Breast epithelium (tissue), 4 donors: ENCODE data around the gene FBLN2. TPM values are rescaled to one million over a fixed set of nuclear protein-coding genes. Genes with fewer than 3 reads are reported as not detected.

ENCODE experiments used
- DNase-seq, 2 donors: peaks; one replicate each; pipeline ENCODE4 v3.0.0-alpha.2; 2019; ENCODE audit warnings: low spot score in 2 of 2
- H3K27ac ChIP-seq, 2 donors: fragments of 200-600 bp; sonication (generic) in 1 of 2; one replicate each; pipeline ENCODE4 v1.5.1; 2016 to 2019; ENCODE audit warnings: mild to moderate bottlenecking in 1 of 2
- H3K27me3 ChIP-seq, 2 donors: fragments of 200-600 bp; sonication (generic) in 1 of 2; one replicate each; pipeline versions ENCODE4 v1.5.1 to v1.6.0; 2017 to 2019; ENCODE audit warnings: control low read depth in 1 of 2, mild to moderate bottlenecking in 1 of 2
- H3K36me3 ChIP-seq: fragments of 200-600 bp; one replicate; pipeline ENCODE4 v1.5.1; 2019
- H3K4me1 ChIP-seq, 2 donors: fragments of 200-600 bp; sonication (generic); one replicate each; pipeline ENCODE4 v1.5.1; 2016 to 2019; ENCODE audit warnings: control low read depth in 1 of 2
- H3K4me3 ChIP-seq, 3 donors: fragments of 200-600 bp; sonication (generic); 1 replicate in 2 of 3; 2 replicates in 1 of 3; pipeline ENCODE4 v1.5.1; 2016 to 2019; ENCODE audit warnings: mild to moderate bottlenecking in 3 of 3, moderate library complexity in 2 of 3
- H3K9me3 ChIP-seq, 2 donors: fragments of 200-600 bp; sonication (generic) in 1 of 2; one replicate each; pipeline ENCODE4 v1.5.1; 2016 to 2019; ENCODE audit warnings: control low read depth in 1 of 2
- CTCF ChIP-seq, 3 donors: fragments of 450-650 bp; IDR thresholded peaks; one replicate each; pipeline ENCODE4 v1.5.1; 2016 to 2017; ENCODE audit warnings: antibody characterized with exemption in 3 of 3, mild to moderate bottlenecking in 3 of 3, moderate library complexity in 3 of 3
- POLR2A ChIP-seq: fragments of 450-650 bp; IDR thresholded peaks from one replicate; pipeline ENCODE4 v1.6.1; 2016; ENCODE audit warnings: antibody characterized with exemption, mild to moderate bottlenecking, moderate library complexity
- POLR2AphosphoS5 ChIP-seq, 3 donors: sonication (generic); formaldehyde crosslinking; IDR thresholded peaks; one replicate each; pipeline ENCODE4 v1.6.1; 2017; ENCODE audit warnings: antibody characterized with exemption in 3 of 3
- intact Hi-C: fragments of 100-400 bp; cut with DNase I; formaldehyde crosslinking; loops from one replicate; pipeline ENCODE4 v1.15.1; 2023; ENCODE audit warnings: low total_unique reads
- total RNA-seq, 3 donors: library from RNA; depleted of rRNA; stranded (reverse); fragments of >200 nt; gene quantifications; one replicate each; pipeline ENCODE4 v1.1.0, GENCODE V29; 2016

The FBLN2 gene
- total RNA-seq, 3 donors from 2014 or later: 43.5 to 663 (median 81.3) TPM

GRCh38 chr3:13608969-13609725 is 60.2 kb downstream of the FBLN2 start:
- TF ChIP-seq POLR2A: no peak
- no peak for TF ChIP-seq POLR2AphosphoS5 (IDR thresholded peaks at IDR 0.05)
- no peak for TF ChIP-seq CTCF (IDR thresholded peaks at IDR 0.05)
- no peak overlapping the region for H3K4me3 ChIP-seq
- no peak overlapping the region for H3K27ac ChIP-seq
- intact Hi-C loops: no loop called here
- no peaks in the 10 kb centered on the region for H3K9me3 ChIP-seq
- DNase-seq: no peak
- H3K4me1 ChIP-seq: no peaks in the 10 kb centered on the region
- H3K27me3 ChIP-seq: no peaks in the 10 kb centered on the region
- no peaks in the 10 kb centered on the region for H3K36me3 ChIP-seq

- intact Hi-C loops: no loop called here
- no peak overlapping the region for H3K27ac ChIP-seq
- no peaks in the 10 kb centered on the region for H3K9me3 ChIP-seq
- DNase-seq: no peak
- no peaks in the 10 kb centered on the region for H3K36me3 ChIP-seq
- TF ChIP-seq POLR2A: no peak
- H3K4me1 ChIP-seq: no peaks in the 10 kb centered on the region
- H3K27me3 ChIP-seq: no peaks in the 10 kb centered on the region
- no peak overlapping the region for H3K4me3 ChIP-seq
Observed at GRCh38 chr3:13610006-13610570, 61.2 kb downstream of the FBLN2 start.

- TF ChIP-seq POLR2A (no peak), POLR2AphosphoS5 (IDR thresholded peaks at IDR 0.05) (no peak), CTCF (IDR thresholded peaks at IDR 0.05) (no peak)
- H3K9me3 ChIP-seq: no peaks in the 10 kb centered on the region
- DNase-seq: no peak
- no peaks in the 10 kb centered on the region for H3K27me3 ChIP-seq
- H3K36me3 ChIP-seq: no peaks in the 10 kb centered on the region
- H3K4me3 ChIP-seq: no peak overlapping the region
- no peaks in the 10 kb centered on the region for H3K4me1 ChIP-seq
- no peak overlapping the region for H3K27ac ChIP-seq
- intact Hi-C loops: no loop called here
Observed at GRCh38 chr3:13611221-13611620, 62.3 kb downstream of the FBLN2 start.

GRCh38 chr3:13612829-13613228 is 63.9 kb downstream of the FBLN2 start:
- H3K4me1 ChIP-seq: no peaks in the 10 kb centered on the region
- intact Hi-C loops: no loop called here
- H3K27ac ChIP-seq: no peak overlapping the region
- DNase-seq: no peak
- no peaks in the 10 kb centered on the region for H3K9me3 ChIP-seq
- no peaks in the 10 kb centered on the region for H3K36me3 ChIP-seq
- TF ChIP-seq CTCF (IDR thresholded peaks at IDR 0.05) (no peak), POLR2AphosphoS5 (IDR thresholded peaks at IDR 0.05) (peak in 1 of 3 donors; percentile 50), POLR2A (no peak)
- no peak overlapping the region for H3K4me3 ChIP-seq
- no peaks in the 10 kb centered on the region for H3K27me3 ChIP-seq

GRCh38 chr3:13613343-13614190 is 64.6 kb downstream of the FBLN2 start:
- Histone ChIP-seq H3K27ac (no peak overlapping the region), H3K36me3 (no peaks in the 10 kb centered on the region), H3K27me3 (no peaks in the 10 kb centered on the region), H3K9me3 (no peaks in the 10 kb centered on the region), H3K4me1 (no peaks in the 10 kb centered on the region), H3K4me3 (no peak overlapping the region)
- TF ChIP-seq CTCF (IDR thresholded peaks at IDR 0.05) (no peak), POLR2AphosphoS5 (IDR thresholded peaks at IDR 0.05) (no peak), POLR2A (no peak)
- intact Hi-C loops: no loop called here
- no peak for DNase-seq
